ENCODE measurements around the gene PDGFD. TPM values are rescaled to one million over a fixed set of nuclear protein-coding genes. Genes with fewer than 3 reads are reported as not detected.

PDGFD gene
- total and polyA plus RNA-seq, 2 experiments from 2014 or later: 1.9 to 4.5 TPM

DNA sequence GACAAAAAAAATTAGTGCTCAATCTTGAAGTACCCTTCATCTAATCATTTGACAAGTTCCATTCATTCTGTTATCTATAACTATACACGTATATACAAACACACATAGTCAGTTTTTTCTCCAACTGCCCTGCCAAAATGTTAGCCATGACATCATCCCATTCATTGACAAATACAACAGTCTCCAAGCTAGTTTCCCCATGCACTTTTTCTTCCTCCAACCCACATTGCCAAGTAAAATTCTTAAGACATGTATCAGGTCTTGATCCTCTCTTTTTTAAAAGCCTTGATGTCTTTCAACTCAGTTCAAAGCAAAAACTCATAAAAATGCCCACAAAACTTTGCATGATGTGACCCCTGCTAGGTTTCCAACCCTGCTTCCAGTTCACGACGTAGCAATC, 69.4 kb downstream of the PDGFD start (continued):
- TF ChIP-seq, protein P1, sequence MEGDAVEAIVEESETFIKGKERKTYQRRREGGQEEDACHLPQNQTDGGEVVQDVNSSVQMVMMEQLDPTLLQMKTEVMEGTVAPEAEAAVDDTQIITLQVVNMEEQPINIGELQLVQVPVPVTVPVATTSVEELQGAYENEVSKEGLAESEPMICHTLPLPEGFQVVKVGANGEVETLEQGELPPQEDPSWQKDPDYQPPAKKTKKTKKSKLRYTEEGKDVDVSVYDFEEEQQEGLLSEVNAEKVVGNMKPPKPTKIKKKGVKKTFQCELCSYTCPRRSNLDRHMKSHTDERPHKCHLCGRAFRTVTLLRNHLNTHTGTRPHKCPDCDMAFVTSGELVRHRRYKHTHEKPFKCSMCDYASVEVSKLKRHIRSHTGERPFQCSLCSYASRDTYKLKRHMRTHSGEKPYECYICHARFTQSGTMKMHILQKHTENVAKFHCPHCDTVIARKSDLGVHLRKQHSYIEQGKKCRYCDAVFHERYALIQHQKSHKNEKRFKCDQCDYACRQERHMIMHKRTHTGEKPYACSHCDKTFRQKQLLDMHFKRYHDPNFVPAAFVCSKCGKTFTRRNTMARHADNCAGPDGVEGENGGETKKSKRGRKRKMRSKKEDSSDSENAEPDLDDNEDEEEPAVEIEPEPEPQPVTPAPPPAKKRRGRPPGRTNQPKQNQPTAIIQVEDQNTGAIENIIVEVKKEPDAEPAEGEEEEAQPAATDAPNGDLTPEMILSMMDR (conservative IDR thresholded peaks at IDR 0.05; ENCODE audit: low read depth in 2 of 2): no peak
- TF ChIP-seq EZH2phosphoT487 (IDR thresholded peaks at IDR 0.05; ENCODE audit: unreplicated experiment): no peak
- TF ChIP-seq STAT1 (IDR thresholded peaks at IDR 0.05; ENCODE audit: unreplicated experiment): no peak
- no peak for TF ChIP-seq JUNB (IDR thresholded peaks at IDR 0.05; ENCODE audit: unreplicated experiment)
- no peak for TF ChIP-seq ZNF331 (CRISPR knock-in tag; IDR thresholded peaks at IDR 0.05; ENCODE audit: low read depth)

DNA sequence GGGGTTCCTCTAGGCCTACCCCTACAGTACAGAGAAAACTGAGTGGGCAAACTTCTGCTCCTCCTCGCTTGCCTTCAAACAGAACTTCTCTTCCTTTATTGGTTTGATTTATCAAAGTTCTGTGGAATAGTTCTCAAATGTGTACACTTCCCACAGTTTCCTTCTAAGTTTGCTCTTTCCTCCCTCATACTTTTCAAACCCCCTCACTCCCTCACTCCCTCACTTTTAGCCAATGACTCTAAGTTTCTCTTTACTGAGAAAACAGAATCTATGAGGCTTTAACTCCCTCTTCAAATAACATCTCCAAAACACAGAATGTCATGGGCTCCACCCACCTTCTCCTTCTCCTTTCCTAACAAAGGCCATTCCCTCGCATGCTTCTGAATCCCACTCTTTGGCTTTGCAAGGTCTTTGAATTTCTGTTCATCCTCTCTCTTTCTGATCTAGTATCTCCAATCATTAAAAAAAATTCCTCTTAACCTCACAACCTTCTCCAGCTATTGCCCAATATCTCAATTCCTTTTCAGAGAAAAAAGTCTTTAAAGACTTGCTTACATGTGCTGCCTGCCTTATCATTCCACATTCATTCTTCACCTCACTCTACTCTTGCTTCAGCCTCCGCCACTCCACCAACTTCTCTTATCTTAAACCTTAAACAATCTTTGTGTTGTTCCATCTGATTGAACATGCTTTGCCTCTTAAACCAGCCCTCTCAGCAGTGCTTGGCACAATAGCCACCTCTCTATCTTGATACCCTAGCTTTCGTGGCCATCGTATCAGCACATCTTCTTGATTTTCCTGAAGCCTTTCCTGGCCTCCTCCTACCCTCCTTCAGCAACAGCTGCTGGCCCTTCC, 70.3 kb downstream of the PDGFD start:
- Histone ChIP-seq H3K4me3 (no peak overlapping the region), H3K36me3 (ENCODE audit: insufficient read depth) (no peaks in the 10 kb centered on the region), H3K4me2 (no peak overlapping the region), H3K9me2 (ENCODE audit: insufficient read depth) (peaks cover 6% of the 10 kb centered on the region; the same call in 1 of the 2 replicates), H3K4me1 (ENCODE audit: insufficient read depth) (no peaks in the 10 kb centered on the region), H3K79me2 (replicated peaks; ENCODE audit: insufficient read depth) (no peaks in the 10 kb centered on the region), H4K20me1 (replicated peaks; ENCODE audit: insufficient read depth) (no peaks in the 10 kb centered on the region), H3K27me3 (ENCODE audit: insufficient read depth) (no peaks in the 10 kb centered on the region), H3F3A (replicated peaks; ENCODE audit: low read depth) (no peaks in the 10 kb centered on the region), H3K27ac (ENCODE audit: low read depth) (no peak overlapping the region), H2AFZ (no peak overlapping the region)
- H3K27ac Mint-ChIP-seq: no peak overlapping the region
- H3K4me1 Mint-ChIP-seq: 0 out of 3 replicates have a peak, but pooled peaks cover 2% of the 10 kb centered on the region
- H3K27me3 Mint-ChIP-seq (ENCODE audit: insufficient read depth, low read depth, poor library complexity): no peaks in the 10 kb centered on the region
- H3K9me3 Mint-ChIP-seq: no peaks in the 10 kb centered on the region
- no peak for ATAC-seq
- DNase-seq (ENCODE audit: low spot score): no peak
- H3K4me3 Mint-ChIP-seq: no peak overlapping the region
- H3K36me3 Mint-ChIP-seq (ENCODE audit: low read depth): no peaks in the 10 kb centered on the region
- TF ChIP-seq EZH2phosphoT487 (IDR thresholded peaks at IDR 0.05; ENCODE audit: unreplicated experiment) (no peak), EZH2 (IDR thresholded peaks at IDR 0.05; ENCODE audit: low read depth, unreplicated experiment) (no peak), JUNB (IDR thresholded peaks at IDR 0.05; ENCODE audit: unreplicated experiment) (no peak), ZNF331 (CRISPR knock-in tag; IDR thresholded peaks at IDR 0.05; ENCODE audit: low read depth) (no peak), STAT1 (IDR thresholded peaks at IDR 0.05; ENCODE audit: unreplicated experiment) (no peak), CREB1 (CRISPR knock-in tag; IDR thresholded peaks at IDR 0.05; ENCODE audit: low read depth) (no peak), POLR2AphosphoS5 (IDR thresholded peaks at IDR 0.05; ENCODE audit: low read depth) (no peak), ZNF114 (CRISPR knock-in tag; IDR thresholded peaks at IDR 0.05) (no peak)
- TF ChIP-seq, protein P2, sequence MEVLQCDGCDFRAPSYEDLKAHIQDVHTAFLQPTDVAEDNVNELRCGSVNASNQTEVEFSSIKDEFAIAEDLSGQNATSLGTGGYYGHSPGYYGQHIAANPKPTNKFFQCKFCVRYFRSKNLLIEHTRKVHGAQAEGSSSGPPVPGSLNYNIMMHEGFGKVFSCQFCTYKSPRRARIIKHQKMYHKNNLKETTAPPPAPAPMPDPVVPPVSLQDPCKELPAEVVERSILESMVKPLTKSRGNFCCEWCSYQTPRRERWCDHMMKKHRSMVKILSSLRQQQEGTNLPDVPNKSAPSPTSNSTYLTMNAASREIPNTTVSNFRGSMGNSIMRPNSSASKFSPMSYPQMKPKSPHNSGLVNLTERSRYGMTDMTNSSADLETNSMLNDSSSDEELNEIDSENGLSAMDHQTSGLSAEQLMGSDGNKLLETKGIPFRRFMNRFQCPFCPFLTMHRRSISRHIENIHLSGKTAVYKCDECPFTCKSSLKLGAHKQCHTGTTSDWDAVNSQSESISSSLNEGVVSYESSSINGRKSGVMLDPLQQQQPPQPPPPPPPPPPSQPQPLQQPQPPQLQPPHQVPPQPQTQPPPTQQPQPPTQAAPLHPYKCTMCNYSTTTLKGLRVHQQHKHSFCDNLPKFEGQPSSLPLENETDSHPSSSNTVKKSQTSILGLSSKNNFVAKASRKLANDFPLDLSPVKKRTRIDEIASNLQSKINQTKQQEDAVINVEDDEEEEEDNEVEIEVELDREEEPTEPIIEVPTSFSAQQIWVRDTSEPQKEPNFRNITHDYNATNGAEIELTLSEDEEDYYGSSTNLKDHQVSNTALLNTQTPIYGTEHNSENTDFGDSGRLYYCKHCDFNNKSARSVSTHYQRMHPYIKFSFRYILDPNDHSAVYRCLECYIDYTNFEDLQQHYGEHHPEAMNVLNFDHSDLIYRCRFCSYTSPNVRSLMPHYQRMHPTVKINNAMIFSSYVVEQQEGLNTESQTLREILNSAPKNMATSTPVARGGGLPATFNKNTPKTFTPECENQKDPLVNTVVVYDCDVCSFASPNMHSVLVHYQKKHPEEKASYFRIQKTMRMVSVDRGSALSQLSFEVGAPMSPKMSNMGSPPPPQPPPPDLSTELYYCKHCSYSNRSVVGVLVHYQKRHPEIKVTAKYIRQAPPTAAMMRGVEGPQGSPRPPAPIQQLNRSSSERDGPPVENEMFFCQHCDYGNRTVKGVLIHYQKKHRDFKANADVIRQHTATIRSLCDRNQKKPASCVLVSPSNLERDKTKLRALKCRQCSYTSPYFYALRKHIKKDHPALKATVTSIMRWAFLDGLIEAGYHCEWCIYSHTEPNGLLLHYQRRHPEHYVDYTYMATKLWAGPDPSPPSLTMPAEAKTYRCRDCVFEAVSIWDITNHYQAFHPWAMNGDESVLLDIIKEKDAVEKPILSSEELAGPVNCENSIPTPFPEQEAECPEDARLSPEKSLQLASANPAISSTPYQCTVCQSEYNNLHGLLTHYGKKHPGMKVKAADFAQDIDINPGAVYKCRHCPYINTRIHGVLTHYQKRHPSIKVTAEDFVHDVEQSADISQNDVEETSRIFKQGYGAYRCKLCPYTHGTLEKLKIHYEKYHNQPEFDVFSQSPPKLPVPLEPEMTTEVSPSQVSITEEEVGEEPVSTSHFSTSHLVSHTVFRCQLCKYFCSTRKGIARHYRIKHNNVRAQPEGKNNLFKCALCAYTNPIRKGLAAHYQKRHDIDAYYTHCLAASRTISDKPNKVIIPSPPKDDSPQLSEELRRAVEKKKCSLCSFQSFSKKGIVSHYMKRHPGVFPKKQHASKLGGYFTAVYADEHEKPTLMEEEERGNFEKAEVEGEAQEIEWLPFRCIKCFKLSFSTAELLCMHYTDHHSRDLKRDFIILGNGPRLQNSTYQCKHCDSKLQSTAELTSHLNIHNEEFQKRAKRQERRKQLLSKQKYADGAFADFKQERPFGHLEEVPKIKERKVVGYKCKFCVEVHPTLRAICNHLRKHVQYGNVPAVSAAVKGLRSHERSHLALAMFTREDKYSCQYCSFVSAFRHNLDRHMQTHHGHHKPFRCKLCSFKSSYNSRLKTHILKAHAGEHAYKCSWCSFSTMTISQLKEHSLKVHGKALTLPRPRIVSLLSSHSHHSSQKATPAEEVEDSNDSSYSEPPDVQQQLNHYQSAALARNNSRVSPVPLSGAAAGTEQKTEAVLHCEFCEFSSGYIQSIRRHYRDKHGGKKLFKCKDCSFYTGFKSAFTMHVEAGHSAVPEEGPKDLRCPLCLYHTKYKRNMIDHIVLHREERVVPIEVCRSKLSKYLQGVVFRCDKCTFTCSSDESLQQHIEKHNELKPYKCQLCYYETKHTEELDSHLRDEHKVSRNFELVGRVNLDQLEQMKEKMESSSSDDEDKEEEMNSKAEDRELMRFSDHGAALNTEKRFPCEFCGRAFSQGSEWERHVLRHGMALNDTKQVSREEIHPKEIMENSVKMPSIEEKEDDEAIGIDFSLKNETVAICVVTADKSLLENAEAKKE (CRISPR knock-in tag; IDR thresholded peaks at IDR 0.05): no peak
- TF ChIP-seq, protein P1 (conservative IDR thresholded peaks at IDR 0.05; ENCODE audit: low read depth in 2 of 2): no peak
